Dermis microvascular lymphatic vessel endothelial cell (primary cell): ENCODE data around the gene GRM8. TPM values are rescaled to one million over a fixed set of nuclear protein-coding genes. Genes with fewer than 3 reads are reported as not detected.

Source experiments
- DNase-seq, 2 donors: peaks; one replicate each; pipeline versions ENCODE4 v3.0.0 to v3.0.0-alpha.2; 2010; ENCODE audit warnings: low read depth in 2 of 2
- total RNA-seq: library from RNA; depleted of rRNA; stranded (reverse); fragments of >200 nt; gene quantifications from 2 replicates; pipeline ENCODE4 v1.2.1, GENCODE V29; 2014

The GRM8 gene
- total RNA-seq, 1 donor from 2014 or later, result not detected

DNA sequence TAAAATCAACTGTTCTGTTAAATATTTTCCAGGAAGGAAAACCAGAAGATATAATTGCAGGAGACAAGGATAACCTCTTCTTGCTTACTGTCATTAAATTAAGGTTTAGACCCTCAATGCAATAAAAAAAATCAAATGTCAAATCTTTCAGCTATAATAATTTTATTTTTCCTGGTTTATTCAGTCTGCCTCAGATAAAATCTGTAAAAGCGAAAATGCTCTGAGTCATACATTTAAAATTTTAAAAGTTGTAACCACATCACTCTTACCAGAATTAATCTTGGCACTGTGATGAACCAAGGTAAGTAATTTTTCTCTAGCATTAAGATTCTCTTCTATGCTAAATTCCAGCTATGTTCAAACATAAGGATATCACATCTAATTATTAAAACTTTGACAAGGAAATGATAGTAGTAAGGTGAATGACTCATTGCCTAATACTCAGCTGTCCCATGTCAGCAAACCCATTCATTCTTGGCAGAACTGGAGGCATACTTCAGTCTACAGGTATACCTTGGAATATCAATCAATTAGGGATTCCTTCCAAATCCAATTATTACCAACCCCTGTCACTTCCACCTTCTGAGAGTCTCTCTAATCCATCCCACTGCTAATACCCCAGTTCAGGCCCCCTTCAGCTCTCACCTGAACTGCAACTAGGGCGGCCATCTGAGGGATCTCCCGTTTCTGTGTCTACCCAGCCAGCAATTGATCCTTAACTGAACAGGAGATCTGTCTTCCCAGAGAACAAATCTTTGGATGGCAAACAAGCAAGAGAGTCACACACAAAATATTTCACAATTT lies 434.1 kb downstream of the GRM8 start:
- DNase-seq, result no peak

DNA sequence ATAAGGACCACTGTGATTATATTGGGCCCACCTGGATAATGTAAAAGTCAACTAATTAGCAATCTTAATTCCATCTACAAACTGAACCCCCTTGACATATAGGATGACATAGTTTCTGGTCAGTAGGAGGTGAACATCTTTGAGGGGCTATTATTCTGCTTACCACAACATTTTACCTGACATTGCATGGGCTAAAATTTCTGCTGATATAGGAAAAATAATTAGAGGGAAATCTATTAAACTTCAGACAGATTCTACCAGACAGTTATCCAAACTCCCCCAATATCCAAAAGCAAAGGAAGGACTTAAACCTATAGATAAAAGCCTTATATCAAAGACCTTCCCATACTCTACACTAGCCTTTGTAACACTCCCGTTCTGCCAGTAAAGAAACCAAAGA lies 443.6 kb downstream of the GRM8 start:
- no peak for DNase-seq

DNA sequence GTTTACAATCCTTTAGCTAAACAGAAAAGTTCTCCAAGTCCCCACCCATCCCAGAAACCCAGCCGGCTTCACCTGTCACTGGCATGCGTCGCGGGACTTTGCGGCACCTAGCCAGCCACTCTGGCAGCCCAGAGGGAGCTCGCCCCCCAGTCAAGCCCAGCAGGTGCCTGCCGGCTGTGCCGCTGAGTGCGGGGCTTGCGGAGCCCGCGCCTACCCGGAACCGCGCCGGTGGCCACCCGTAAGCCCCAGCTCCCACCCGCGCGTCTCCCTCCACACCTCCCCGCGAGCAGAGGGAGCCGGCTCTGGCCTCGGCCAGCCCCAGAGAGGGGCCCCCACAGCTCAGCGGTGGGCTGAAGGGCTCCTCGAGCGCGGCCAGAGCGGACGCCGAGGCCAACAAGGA lies 446.1 kb downstream of the GRM8 start:
- no peak for DNase-seq

DNA sequence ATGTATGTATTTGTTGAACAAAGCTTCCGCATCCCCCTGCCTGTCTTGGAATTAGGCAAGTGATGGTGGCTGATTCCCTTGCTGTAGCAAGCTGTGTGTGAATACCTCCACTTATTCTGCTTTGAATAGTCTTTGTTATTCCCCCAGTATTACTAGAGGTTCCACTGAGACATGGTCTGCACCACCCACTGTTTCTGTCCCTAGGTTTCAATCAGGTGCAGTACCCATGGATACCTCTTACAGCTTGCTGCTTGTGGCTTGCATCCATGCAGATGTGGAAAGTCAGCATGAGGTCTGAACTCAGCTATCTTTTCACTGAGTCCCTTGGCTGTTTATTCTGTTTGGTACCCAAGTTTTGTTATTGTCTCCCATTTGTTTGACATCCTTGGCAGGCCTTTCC lies 447.4 kb downstream of the GRM8 start:
- DNase-seq, result no peak

DNA sequence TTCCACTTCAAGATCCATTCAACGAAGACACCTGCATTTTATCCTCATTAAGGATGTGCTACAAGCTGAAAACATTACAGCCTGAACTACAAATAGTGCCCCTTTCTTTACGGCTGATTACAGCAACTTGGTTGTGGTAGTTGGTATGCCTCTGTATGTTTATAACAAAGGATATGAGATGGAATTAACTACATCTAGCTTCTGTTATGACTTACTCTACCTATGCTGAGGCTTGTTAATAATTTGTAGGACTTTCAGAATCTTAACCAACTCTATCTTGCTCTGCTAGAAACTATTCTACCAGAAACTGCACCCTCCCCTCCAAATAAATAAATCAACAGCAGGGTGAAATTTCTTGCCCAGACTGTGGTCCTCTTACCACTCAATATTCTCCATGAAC lies 448.1 kb downstream of the GRM8 start:
- DNase-seq, result no peak

DNA sequence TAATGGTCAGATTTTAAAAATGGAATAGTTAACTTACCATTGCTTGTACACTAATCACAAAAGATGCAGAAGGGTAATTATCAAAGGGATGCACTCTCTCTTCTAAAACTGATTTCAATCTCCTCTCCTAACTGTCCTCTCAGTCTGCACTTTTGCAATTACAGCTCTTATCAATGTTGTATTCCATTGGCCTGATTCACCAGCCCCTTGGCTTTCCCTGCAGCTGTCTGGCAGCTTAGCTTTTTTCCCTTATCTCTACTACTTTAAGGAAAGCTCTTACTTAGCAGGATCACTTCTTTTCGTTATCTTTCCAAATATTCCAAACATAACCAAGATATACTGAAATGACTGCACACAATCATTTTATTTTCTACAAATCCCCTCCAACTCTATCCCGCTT lies 448.8 kb downstream of the GRM8 start:
- DNase-seq, result no peak

DNA sequence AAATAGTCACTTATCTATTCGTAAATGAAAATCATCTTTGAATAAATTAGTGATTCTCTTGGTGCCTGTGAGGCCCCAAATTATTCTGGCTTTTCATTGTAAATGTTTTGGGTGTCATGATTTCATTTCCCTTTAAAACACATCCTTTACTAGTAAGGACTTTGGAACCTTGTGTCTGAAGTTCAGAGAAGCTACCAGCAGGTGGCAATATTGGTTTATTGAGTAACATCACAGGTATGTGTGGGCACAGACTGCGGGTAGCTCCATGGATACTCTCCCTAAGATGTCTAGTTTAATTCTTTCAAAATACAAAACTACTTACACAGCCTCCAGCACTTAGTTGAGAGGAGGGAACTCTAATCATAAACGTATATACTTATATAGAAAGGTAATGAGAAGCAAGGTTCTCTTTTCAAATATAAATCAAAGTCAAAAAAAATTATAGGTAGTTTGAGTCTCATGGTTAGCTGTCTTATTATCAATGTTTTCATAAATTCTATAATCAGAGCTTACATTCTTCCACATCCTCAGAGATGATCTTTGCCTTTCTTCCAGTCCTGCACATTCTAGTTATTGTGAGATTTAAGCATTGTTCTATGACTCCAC lies 449.6 kb downstream of the GRM8 start:
- DNase-seq, result peak; percentile 64 to 70

DNA sequence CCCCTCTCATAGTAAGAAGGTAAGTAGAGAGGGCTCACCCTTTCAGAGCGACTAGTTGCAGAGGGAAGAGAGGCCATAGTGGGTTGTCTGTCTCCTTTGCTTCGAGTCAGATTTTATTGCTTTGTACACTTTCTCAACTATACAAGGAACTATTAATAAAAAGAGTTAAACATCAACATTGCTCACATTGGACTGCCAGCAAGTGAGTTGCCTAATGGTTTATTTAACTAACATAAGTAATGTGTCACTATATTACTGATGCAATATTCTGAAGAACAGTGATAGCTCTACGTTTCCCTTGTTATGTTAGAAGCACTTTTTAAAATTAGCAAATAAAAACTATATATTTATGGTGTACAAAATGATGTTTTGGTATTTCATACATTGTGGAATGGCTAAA lies 451.0 kb downstream of the GRM8 start:
- DNase-seq, result no peak

DNA sequence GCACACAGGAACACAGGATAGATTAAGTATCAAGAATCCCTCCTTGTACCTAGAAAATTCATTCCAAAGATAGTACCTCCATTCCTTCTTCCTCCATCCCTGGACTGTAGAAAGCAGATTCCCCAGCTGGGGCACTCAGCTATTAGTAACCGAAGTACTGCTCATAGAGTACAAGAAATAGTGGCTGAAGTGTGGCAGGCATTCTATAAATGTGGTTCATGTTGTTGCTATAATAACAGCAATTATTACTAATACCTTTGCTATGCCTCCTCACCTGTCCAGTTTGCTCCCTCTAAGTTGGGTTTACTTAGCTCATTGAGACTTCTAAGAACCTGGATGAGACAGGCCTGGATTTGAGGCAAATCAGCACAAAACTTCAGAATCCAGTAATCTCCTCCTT lies 453.2 kb downstream of the GRM8 start:
- DNase-seq, result no peak

DNA sequence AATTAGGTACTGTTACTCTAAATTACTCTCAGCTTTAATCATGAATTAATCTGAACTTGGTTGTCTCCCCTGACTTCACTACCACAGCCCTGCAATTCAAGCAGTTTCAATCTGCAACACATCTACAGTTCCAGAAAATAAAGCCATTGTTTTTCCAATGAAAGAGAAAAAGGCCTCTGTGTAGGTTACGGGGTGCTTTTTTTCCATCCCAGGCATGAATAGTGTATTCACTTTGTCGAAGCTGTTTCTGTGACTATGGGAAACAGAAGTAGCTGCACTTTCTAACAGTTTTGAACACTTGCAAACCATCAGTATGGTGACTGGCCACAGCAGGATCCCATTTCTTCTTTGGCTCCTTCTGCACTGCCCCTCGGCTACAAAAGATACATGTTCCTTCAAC lies 460.2 kb downstream of the GRM8 start:
- DNase-seq, result no peak

DNA sequence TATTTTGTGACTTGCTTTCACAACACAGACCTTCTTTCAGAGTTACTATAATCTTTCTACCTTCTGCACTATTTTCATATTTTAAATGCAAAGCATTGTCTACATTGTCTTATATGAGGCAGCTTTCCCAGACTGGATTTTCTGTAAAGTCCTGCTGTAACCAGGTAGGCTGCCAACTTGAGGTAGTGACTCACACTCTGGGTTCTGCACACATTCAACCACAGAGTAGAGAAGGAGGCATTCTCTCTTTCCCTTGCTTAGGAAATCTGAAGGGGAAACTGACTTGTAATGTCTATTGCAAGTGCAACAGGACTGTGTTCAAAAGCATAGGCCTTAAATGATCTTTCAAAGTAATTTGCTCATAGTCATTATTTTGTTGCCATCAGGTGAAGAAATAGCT lies 461.4 kb downstream of the GRM8 start:
- DNase-seq, result no peak

DNA sequence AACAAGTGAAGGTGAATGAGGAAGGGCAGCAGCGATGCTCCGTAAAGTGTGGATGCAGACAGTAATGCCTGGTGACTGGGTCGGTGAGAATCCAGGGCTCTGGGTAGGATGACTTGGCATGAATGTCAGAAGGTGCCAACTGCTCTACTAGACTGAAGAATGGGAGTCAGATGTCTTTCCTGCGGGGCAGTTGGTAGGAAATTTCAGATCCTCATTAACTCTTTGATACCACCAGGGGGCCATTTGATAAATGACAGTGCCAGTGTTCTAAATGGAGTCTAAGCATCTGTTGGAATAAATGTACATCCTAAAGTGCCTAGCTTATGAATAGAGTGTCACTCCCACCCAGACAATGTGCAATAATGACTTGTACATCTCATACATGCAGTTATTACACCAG lies 462.0 kb downstream of the GRM8 start:
- no peak for DNase-seq

DNA sequence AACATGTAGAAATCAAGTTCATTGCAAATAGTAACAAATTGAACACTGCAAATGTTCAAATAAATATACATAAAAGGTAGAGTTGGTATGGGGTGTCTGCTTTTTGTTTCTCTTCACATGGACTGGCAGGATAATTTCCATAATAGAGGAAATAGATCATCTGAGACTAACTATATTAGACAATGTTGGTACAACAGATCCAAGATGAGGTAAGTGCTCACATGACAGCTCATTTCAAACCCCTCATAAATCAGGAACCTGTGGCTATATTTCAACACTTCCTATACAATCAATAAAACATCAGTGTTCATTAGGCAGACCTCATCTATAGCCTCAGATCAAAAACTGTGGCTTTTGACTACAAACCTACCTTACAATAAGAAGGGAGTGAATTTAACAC lies 469.1 kb downstream of the GRM8 start:
- DNase-seq, result no peak

DNA sequence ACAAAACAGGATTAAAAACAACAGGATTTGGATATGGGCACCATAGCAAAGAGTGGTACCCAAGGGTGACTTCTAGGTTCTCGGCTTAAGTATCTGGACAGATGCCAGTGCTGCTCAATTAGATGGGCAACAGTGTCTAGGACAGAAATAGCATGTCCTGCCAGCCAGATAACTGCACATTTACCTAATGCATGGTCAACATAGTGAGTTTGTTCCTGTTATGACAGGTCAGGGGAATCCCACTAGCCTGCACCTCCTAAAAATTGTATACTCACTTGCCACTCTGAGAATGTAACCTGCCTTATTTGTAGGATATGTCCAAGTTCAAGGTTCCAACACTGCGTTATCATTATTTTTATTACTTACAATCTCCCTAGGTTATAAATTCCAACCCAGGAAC lies 471.7 kb downstream of the GRM8 start:
- DNase-seq, result no peak

DNA sequence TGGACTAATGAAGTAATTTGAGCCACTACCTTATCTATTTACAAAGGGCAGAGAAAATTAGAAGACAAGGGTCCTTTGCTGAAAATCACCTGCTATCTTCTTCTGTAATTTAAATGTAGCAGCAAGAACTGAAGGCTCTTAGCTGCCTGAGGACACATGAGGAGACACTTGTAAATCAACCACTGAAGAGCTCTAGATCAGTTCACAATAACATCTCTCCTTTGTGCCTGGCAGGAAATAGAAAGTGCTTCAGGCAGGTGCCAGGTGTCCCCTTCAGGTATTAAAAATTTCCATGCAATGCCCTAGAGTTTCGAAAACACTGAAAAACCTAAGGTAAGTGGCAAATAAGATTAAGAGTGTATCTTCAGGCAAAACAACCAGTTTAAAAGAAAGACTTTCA lies 474.6 kb downstream of the GRM8 start:
- DNase-seq, result no peak

DNA sequence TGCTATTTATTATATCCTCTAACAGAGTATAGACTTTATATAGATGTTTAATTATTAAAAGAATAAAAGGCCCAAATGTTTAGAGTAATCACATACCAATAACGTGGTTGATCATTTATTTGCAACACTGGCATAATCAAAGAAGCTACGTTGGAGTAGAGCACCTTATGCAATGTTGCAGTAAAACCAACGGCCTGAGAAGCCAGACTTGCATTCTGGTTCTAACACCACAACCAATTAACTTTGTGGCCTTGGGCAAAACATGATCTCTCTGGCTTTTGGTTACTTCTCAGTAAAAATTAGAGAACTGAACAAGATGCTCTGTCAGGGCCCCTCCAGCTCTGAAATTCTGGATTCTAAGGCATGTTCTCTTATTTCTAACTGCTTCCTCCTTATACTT lies 476.2 kb downstream of the GRM8 start:
- DNase-seq, result no peak

DNA sequence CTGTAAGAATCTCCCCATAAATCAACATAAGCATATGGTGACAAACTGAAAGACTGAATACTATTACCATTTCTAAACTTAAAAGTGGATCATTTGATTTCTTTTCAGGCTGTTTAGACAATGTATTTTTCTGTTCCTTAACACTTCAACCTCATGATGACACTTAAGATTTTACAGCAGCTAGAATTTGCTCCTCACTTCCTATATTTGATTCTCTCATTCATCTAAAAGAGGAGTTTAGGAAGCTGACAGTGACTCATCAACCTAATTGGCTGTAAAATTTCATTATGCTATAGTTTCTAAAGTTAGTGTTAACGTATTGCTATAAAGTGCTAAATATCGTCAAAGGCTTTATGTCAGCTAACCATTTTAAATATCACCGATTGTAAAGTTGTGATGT lies 478.7 kb downstream of the GRM8 start:
- DNase-seq, result no peak

DNA sequence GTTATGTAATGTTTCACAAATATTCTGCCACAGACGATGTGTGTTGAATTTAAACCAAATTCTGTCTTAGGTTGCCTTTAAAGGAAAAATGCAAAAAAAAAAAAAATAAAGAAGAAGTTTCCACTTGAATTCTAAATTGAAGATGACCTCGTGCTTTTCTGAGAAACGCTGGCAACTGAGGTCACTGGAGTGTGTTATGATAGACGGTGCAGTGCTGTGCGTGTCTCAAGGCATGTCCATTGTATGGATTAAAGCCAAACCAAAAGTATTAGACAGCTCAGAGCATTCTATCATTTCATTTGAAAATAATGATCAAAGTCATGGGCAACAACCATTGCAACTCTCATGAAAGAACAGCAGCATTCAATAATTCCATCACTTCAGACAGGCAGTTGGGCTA lies 483.9 kb downstream of the GRM8 start:
- no peak for DNase-seq

DNA sequence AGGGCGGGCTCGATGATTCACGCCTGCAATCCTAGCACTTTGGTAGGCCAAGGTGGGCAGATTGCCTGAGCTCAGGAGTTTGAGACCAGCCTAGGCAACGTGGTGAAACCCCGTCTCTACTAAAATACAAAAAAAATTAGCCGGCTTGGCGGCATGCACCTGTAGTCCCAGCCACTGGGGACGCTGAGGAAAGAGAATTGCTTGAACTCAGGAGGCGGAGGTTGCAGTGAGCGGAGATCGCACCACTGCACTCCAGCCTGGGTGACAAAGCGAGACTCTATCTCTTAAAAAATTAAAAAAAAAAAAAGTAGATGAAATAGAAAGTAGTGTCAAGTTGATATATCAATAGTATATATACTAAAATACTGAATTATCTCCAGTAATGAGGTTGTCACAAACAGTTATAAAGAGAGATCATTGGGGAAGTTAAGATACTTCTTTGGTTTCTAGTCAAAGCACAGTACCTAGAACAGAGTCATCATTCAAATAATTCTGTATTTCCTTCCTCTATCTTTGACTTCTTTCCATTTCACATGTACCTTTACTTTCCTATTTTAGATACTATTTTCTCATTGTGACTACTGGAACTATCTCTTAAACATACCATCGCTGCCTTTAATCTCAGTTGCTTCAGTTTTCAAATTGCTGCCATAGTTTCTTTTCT lies 491.7 kb downstream of the GRM8 start:
- DNase-seq, result no peak

DNA sequence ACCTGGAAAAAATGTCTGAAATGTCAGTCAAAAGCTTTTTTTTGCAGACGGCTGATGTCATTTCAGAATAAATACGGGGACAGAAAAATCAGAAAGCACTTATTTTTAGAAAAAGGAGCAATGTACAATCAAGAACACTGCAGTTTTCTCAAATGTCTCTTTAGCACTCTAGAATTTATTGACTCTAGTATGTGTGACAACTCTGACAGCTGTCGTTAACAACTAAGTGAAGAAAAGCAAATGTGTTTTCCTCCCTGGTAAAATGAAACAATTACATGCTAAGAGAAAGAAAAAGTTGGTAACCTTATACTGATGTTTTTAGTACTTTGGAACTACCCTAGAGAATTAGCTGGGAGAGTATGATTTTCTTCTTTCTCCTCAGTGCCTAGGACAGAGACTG lies 497.4 kb downstream of the GRM8 start:
- DNase-seq, result no peak

DNA sequence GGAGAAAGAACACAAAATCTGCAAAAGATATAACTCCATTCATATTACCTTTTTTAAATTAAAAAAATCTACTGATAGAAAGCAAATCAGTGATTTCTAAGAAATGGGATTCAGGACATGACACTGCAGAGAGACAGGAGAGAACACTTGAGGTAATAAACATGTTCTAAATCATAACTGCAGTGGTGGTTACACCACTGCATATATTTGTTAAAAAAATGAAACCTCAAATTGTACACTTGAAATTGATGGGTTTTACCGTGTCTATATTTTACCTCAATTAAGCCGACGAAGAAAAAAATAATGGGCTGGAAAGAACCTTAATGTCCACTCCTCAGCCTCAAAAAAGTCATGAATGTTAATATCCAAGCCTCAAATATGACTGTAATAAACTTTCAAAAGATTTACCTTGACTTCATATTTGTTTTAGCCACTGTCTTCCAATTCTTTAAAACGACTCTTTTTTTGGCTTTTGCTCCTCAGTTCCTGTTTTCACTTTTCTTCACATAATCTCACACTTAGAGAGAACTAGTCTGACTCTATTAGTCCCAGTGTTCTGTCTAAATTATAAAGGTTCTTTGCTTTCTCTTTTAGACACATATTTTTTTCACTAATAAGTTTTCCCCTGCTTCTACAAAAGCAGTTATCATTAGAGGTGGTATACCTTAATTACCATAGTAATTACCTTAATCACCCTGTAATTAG lies 502.4 kb downstream of the GRM8 start:
- no peak for DNase-seq

DNA sequence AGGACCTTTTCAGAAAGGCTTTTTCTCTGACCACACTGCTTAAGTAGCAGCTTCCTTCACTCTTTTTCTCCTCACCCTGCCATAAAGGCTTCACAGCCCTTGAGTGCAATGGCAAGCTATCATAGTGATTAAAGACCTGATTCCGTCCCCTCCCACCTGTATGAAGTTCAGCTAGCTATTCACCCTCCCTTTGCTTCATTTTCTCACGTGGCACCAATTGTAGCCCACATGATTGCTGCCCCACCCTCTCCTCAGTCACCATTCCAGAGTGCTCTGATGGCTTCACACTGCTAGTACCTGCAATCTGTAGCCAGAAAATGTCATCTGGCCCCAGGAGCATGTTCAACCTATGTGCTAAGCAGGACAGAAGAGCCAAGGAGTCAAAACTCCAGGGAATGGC lies 523.8 kb downstream of the GRM8 start:
- DNase-seq, result no peak
